GM10847 (cell line): ENCODE data around the gene RANBP3.

ENCODE experiments used
- POLR2A ChIP-seq: IDR thresholded peaks from 2 replicates; pipeline ENCODE4 v1.6.1; 2011; ENCODE audit not compliant: insufficient read length; ENCODE audit errors: extremely low read depth

RANBP3 gene

GRCh38 chr19:5977785-5978605, at the start of gene RANBP3:
TSS of gene RANBP3 (minus strand) at chr19:5978140. CDS start at chr19:5978082, 58 bp downstream.
- peak; percentile 70 for TF ChIP-seq POLR2A

- no peak for TF ChIP-seq POLR2A
Measured at GRCh38 chr19:6026390-6027227, 48.7 kb upstream of the RANBP3 start.

GRCh38 chr19:6023936-6024335, 46.0 kb upstream of the RANBP3 start:
- no peak for TF ChIP-seq POLR2A

- no peak for TF ChIP-seq POLR2A
Measured at GRCh38 chr19:6023085-6023682, 45.2 kb upstream of the RANBP3 start.

- no peak for TF ChIP-seq POLR2A
Measured at GRCh38 chr19:6022570-6023064, 44.7 kb upstream of the RANBP3 start.

GRCh38 chr19:6021878-6022569, 44.1 kb upstream of the RANBP3 start:
- TF ChIP-seq POLR2A, result no peak

GRCh38 chr19:6020972-6021805, 43.2 kb upstream of the RANBP3 start:
- no peak for TF ChIP-seq POLR2A

- no peak for TF ChIP-seq POLR2A
Measured at GRCh38 chr19:6020166-6020882, 42.4 kb upstream of the RANBP3 start.

GRCh38 chr19:6018786-6019185, 40.8 kb upstream of the RANBP3 start:
- TF ChIP-seq POLR2A, result no peak

GRCh38 chr19:6017576-6017975, 39.6 kb upstream of the RANBP3 start:
- TF ChIP-seq POLR2A, result no peak

- no peak for TF ChIP-seq POLR2A
Measured at GRCh38 chr19:6015841-6016545, 38.1 kb upstream of the RANBP3 start.

- TF ChIP-seq POLR2A, result no peak
Measured at GRCh38 chr19:6014551-6015135, 36.7 kb upstream of the RANBP3 start.
